Measurements from ENCODE around the gene UBE2G1.

Gene UBE2G1

GRCh38 chr17:4314618-4315017 is 51.9 kb downstream of the UBE2G1 start:
- DNase-seq (ENCODE audit: low read depth): no peak
- no peak overlapping the region for H3K4me3 ChIP-seq (ENCODE audit: low read length)
- no peak for TF ChIP-seq CTCF (IDR thresholded peaks at IDR 0.05; ENCODE audit: insufficient read depth, low read depth, low read length, missing control alignments)

- no peak for TF ChIP-seq CTCF (IDR thresholded peaks at IDR 0.05; ENCODE audit: insufficient read depth, low read depth, low read length, missing control alignments)
- no peak overlapping the region for H3K4me3 ChIP-seq (ENCODE audit: low read length)
- no peak for DNase-seq (ENCODE audit: low read depth)
Measured at GRCh38 chr17:4314179-4314578, 52.3 kb downstream of the UBE2G1 start.

- H3K4me3 ChIP-seq (ENCODE audit: low read length): no peak overlapping the region
- DNase-seq (ENCODE audit: low read depth): no peak
Measured at GRCh38 chr17:4313221-4314114, 53.0 kb downstream of the UBE2G1 start.

GRCh38 chr17:4310354-4311060 is 56.0 kb downstream of the UBE2G1 start:
- DNase-seq (ENCODE audit: low read depth): no peak
- TF ChIP-seq CTCF (IDR thresholded peaks at IDR 0.05; ENCODE audit: insufficient read depth, low read depth, low read length, missing control alignments): no peak
- H3K4me3 ChIP-seq (ENCODE audit: low read length): no peak overlapping the region

More at GRCh38 chr17:4313221-4314114, 53.0 kb downstream of the UBE2G1 start:
- no peak for TF ChIP-seq CTCF (IDR thresholded peaks at IDR 0.05; ENCODE audit: insufficient read depth, low read depth, low read length, missing control alignments)

GRCh38 chr17:4309897-4310296 is 56.6 kb downstream of the UBE2G1 start:
- H3K4me3 ChIP-seq (ENCODE audit: low read length): no peak overlapping the region
- TF ChIP-seq CTCF (IDR thresholded peaks at IDR 0.05; ENCODE audit: insufficient read depth, low read depth, low read length, missing control alignments): no peak
- DNase-seq (ENCODE audit: low read depth): no peak

GRCh38 chr17:4307179-4307930 is 59.1 kb downstream of the UBE2G1 start:
- no peak for TF ChIP-seq CTCF (IDR thresholded peaks at IDR 0.05; ENCODE audit: insufficient read depth, low read depth, low read length, missing control alignments)
- DNase-seq (ENCODE audit: low read depth): no peak
- H3K4me3 ChIP-seq (ENCODE audit: low read length): no peak overlapping the region

All from epithelial cell of esophagus (primary cell).